Glomerular visceral epithelial cell (primary cell): ENCODE data around the gene DYNC1H1.

Experiments
- DNase-seq: peaks from one replicate; pipeline ENCODE4 v3.0.0-alpha.2; 2016; ENCODE audit errors: extremely low spot score

Gene DYNC1H1

DNA sequence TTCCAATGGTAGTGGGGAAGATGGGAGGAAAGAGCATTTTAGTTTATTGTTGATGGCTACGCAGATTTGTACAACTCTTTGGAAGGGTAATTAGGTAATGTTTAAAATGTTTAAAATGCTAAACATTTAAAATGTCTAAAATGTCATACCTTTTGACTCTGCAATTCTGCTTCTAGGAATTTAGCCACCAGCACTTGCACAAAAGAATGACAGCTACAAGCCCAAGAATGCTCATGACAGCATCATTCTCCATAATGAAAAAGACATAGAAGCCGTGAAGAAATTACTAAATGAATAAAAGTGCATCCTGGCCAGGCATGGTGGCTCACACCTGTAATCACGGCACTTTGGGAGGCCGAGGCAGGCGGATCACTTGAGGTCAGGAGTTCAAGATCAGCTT, 19.9 kb upstream of the DYNC1H1 start:
- no peak for DNase-seq

GRCh38 chr14:101945171-101945570, 19.2 kb upstream of the DYNC1H1 start:
- no peak for DNase-seq

DNA sequence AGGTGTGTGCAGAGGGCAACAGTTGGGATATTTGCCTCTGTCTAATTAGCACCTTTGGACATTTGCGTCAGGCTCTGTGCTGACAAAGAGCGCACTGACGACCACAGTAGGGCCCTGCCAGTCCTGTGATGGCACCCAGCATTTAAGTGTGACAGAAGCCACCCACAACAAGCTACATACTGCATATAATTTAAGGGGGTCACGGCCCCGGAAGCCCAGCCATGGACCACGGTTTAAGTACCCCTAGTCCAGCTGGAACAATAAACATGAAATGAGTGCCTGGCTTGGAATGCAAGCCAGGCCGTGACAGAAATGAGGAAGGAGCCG, 16.8 kb upstream of the DYNC1H1 start:
- no peak for DNase-seq

DNA sequence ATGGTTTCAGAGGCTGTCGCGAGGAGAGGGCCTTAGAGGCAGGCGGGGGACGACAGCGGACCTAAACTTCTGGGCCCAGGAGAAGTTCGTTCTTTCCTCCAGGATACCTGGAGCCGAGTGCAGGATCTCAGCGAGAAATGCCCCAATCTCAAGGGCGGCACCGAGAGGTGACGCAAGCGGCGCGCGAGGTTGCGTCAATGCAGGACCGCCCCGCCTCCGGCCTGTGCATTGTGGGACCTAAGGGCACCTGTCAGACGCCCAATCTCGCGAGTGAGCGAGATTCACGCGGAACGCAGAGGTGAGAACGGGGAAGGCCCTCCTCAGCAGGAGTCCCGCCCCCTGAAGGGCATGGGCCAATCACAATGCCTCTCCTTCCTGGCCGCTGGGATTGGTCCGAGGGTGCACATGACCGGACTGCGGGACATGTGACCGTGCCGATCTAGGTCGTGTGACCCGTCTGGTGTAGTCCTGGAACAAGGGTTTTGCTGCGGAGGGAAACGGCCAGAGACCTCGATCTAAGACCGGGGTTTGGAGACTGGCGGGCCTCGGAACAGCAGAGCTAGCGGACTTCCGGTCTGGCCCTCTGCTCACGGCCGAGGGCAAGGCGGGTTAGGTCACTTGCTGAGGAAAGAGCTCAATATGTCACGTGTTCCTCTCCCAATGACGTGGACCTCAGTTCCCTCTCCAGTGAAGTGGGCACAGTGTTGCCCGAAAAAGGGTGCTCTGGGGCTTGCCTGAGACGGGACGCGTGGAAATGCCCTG, 16.3 kb upstream of the DYNC1H1 start:
- peak; percentile 100 for DNase-seq

DNA sequence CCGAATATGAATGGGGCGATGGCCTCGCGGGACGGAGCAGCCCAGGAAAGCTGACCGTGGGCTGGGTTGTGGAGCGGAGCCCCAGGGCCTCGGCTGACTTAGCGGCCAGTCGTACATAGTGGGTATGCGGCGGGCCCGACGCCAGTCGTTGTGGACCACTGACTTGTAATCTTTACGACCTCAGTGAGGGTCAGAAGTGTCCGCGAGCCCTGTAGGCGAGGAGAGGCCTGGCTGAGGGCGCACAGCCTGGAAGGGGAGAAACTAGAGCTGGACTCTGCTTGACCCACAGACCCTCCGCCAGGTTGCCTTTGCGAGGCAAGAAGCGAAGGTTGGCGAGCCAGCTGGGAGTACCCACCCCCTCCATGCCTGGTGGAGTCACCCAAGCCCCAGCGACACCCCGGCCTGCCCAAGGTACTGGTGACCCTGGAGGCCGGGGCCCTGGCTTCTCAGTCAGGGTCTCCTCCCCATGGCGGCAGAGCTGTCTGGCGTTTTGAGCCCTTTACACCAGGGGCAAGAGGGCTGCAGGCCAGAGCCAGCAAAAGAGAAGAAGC, 15.6 kb upstream of the DYNC1H1 start:
- no peak for DNase-seq

- DNase-seq: no peak
These were observed 14.3 kb upstream of the DYNC1H1 start for GRCh38 chr14:101950100-101950499.

GRCh38 chr14:101950516-101951215, 13.7 kb upstream of the DYNC1H1 start:
- DNase-seq: no peak

DNA sequence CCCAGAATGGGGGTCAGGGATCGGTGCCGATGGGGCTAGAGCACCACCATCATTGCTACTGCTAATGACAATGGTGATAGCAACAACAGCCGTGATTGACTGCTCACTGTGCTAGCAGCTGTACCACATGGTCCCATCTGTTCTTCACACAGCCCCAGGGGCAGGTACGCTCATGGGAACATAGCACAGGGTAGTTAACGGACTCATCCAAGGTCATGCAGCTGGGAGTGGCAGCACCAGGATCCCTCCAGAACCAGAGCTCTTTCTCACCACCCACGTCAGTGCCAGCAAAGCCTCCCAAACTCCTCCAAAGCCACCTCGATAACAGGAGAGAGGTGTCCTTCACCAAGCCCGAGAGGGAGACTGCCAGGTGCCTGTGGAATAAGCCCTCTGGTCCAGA, 11.2 kb upstream of the DYNC1H1 start:
- no peak for DNase-seq

DNA sequence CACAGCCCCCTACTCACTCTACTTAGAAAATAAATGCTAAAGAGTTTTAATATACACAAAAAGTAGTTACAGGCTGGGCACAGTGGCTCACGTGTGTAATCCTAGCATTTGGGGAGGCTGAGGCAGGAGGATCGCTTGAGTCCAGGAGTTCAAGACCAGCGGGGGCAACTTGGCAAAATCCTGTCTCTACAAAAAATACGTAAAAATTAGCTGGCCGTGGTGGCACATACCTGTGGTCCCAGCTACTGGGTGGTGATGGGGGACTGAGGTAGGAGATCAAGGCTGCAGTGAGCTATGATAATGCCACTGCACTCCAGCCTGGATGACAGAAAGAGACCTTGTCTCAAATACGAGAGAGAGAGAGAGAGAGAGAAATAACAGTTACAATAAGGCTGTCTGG, 9.9 kb upstream of the DYNC1H1 start:
- DNase-seq: no peak

GRCh38 chr14:101955695-101956161, 8.6 kb upstream of the DYNC1H1 start:
- no peak for DNase-seq

DNA sequence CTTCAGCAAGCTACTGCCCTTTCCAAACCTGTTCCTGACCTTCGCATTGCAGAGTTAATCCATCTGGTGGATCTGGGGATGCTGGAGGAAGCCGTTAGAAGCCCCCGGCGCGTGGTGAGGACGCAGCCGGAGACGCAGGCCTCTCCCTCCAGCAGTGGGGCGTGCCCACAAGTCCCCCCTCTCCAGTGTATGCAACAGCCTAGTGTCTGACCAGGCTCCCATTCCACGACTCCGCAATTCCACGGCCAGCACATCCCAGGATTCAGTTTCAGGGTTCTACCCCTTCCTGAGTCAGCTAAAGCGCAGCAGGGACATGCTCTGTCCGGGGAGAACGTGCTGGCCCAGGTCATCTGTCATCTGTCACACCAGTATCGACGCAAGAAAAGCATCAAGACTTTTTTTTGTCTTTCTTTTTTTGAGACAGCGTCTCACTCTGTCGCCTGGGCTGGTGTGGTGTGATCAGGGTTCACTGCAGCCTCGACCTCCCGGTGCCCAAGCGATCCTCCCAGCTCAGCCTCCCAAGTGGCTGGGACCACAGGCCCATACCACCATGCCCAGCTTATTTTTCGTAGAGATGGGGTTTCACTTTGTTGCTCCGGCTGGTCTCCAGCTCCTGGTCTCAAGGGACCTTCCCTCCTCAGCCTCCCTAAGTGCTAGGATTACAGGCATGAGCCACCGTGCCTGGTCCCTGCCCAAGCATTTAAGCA, 8.0 kb upstream of the DYNC1H1 start:
- DNase-seq: no peak

DNA sequence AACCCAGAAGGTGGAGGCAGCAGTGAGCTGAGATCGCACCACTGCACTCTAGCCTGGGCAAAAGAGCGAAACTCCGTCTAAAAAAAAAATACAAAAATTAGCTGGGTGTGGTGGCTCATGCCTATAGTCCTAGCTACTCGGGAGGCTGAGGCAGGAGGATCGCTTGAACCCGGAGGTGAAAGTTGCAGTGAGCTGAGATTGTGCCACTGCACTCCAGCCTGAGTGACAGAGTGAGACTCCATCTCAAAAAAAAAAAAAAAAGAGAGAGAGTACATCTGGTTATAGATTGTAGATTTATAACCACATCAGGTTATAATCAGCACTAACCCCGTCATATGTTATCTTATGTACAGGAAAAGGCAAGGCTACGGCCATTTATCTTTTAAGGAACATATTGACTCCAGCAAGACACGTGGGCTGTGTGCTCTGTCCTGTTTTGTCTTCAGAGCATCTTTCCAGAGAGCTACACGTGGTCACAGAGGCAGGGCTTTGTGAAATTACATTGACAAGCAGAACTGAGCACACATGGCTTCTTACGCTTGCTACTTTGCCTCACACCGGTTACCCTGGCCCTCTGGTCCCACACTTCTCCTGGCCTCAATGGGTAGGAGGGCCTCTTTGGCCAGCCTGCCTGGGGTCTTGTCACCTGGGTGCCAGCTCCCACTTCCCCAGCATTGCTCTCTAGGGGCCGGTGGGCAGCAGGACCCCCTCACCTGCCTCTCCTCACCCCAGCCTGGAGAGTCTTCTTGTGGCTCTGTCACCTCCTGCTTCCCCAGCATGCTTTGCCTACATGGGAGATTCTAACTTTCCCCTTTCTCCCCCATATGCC, 6.8 kb upstream of the DYNC1H1 start:
- DNase-seq: no peak

GRCh38 chr14:101958418-101959180, 5.8 kb upstream of the DYNC1H1 start:
- no peak for DNase-seq

DNA sequence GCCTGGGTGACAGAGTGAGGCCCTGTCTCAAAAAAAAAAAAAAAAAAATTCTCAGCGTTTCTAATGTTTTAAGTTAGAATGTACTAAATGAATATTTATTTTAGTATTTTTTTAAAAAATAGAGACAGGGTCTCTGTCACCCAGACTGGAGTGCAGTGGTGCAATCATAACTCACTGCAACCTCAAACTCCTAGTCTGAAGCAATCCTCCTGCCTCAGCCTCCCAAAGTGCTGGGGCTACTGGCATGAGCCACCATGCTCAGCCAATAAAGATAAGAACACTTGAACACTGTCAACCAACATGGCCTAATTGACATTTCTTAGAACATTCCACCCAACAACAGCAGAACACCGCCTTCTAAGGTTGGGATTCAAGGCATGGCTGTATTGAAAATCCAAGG, 5.1 kb upstream of the DYNC1H1 start:
- no peak for DNase-seq

DNA sequence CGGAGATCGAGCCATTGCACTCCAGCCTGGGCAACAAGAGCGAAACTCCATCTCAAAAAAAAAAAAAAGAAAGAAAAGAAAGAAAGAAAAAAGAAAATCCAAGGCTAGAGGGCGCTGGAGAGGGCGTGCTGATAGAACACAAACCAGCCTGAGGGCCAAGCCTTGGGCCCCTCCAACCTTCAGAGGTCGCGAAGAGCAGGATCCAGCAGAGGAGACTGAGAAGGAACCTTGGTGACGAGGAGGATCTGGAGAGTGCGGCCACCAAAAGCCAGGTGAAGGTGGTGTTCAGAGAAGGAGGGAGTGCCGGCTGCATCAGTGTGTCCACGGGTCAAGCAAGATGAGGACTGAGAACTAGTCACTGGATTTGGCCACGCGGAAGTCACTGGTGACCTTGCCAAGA, 4.1 kb upstream of the DYNC1H1 start:
- DNase-seq: peak; percentile 28

DNA sequence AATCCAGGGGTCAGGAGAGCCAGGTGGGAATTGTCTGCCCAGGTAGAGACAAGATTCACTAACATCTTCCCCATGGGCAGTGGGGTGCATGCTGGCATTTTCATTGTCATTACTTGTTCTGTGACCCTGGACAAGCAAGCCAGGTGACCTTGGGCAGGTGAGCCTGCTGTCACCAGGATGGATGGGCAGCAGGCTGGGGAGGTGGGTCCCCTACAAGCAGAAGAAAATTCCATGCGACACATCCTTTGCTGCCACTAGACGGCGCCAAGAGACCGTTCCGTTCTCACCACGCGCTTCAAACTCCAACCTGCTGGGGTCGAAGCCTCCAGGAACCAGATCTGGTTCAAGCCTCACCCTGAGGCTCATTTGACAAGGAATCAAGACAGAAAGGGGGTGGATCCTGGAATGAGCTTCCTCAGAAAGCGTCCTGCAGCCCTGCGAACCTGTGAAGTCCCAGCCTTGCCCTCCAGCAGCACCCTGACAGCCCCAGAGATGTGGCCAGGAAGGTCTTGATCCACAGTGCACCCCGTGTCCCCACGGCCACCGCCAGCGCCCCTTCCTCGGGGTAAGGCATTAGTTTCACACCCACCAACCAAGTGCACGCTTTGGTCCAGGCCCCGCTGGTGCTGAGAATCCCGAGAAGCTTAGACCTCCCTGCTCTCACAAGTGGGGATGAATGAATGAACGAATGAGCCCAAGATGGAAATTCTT, 3.2 kb upstream of the DYNC1H1 start:
- DNase-seq: peak; percentile 85

DNA sequence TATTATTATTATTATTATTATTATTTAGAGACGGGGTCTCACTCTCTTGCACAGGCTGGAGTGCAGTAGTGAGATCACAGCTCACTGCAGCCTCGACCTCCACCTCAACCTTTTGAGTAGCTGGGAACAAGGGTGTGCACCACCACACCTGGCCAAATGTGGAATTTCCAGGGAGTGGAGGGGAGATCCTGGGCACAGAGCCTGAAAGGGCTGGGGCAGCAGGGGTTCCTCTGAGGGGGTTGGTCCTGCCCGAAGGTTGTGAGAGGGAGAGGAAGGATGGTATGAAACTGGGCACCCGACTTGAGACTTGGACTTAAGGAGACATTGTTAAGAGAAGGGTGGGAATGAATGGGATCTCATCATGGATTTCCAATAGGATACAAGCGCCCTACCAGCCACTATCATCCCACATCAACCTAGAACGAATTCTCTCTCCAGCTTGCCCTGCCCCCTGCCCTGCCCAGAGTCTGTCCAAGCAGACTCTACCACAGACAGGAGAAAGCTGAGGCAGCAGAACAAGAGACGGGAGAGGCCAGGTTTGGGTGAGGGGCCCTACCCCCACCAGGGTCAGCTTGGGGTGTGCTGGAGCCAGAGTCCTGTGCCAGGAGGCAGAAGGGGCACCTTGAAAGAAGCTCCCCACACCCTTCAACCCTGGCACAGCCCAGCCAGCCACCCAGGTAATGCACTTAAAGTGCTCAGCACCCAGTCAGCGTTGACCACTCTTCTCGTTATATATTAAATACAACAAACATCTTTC, 2.4 kb upstream of the DYNC1H1 start:
- DNase-seq: no peak

DNA sequence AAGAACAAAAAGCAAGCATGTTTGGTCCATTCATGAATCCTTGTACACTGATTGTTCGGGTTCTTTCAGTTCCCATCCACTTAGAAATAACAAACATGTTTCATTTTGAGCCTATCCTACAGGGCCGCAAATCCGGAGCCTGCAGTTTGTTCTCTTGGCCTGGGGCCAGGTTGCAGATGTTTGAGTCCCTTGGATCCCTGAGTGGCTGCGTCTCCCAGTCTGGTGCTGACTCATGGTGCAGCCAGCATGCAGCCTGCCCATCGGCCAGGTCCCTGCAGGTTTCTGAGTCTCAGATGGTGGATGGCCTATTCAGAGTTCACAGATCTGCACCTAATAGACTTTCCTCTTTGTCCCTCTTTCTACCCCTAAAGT, 1.9 kb upstream of the DYNC1H1 start:
- peak; percentile 87 for DNase-seq

- DNase-seq: no peak
These were observed 1.3 kb upstream of the DYNC1H1 start for GRCh38 chr14:101963052-101963451.
